GM10248 (cell line): ENCODE data around the gene RYR3.

Experiments
- CTCF ChIA-PET: fragments of 300-600 bp; sonication (Branson Sonifier 250); formaldehyde crosslinking; extraction: SDS; loops from one replicate; lab custom pipeline; 2021; ENCODE audit warnings: antibody characterized with exemption; lab: Yijun Ruan, JAX
- POLR2A ChIA-PET: fragments of 350-650 bp; sonication (Branson Sonifier 250); formaldehyde crosslinking; extraction: SDS; loops from one replicate; lab custom pipeline; 2020; ENCODE audit warnings: antibody characterized with exemption; lab: Yijun Ruan, JAX
- DNase-seq: peaks from one replicate; pipeline ENCODE4 v3.0.0; 2012; ENCODE audit errors: extremely low spot score
- CTCF ChIP-seq: IDR thresholded peaks from 2 replicates; pipeline ENCODE4 v1.5.1; 2012; ENCODE audit warnings: mild to moderate bottlenecking, low read depth; ENCODE audit errors: extremely low read depth, missing control alignments, control extremely low read depth

RYR3 gene

GRCh38 chr15:33492434-33493052 is 181.8 kb downstream of the RYR3 start:
- POLR2A ChIA-PET = interaction anchor here (0.7 kb wide), 1 partner anchor 134 kb away, joined by 3 read pairs; no protein-coding TSS in a partner anchor
- CTCF ChIA-PET = interaction anchor here (1.2 to 2.2 kb wide), 2 partner anchors 13 to 46 kb away, joined by 3 to 7 read pairs; no protein-coding TSS in a partner anchor

GRCh38 chr15:33494306-33494705 is 183.5 kb downstream of the RYR3 start:
- CTCF ChIA-PET = interaction anchor here (0.8 to 2.2 kb wide), 4 partner anchors 9 to 27 kb away, joined by 3 to 7 read pairs (median 3); no protein-coding TSS in a partner anchor
- DNase-seq = no peak
- POLR2A ChIA-PET = no interaction called here
- no peak for TF ChIP-seq CTCF

More at GRCh38 chr15:33492434-33493052, 181.8 kb downstream of the RYR3 start:
- DNase-seq = no peak
- TF ChIP-seq CTCF = no peak

- TF ChIP-seq CTCF = no peak
- no peak for DNase-seq
- ChIA-PET POLR2A (no interaction called here), CTCF (no interaction called here)
Measured at GRCh38 chr15:33500432-33501195, 189.8 kb downstream of the RYR3 start.

- no peak for DNase-seq
- no peak for TF ChIP-seq CTCF
- CTCF ChIA-PET = interaction anchor here (0.9 kb wide), 1 partner anchor 9 kb away, joined by 3 read pairs; no protein-coding TSS in a partner anchor
- POLR2A ChIA-PET = no interaction called here
Measured at GRCh38 chr15:33503681-33504080, 192.9 kb downstream of the RYR3 start.

- ChIA-PET CTCF (no interaction called here), POLR2A (no interaction called here)
- no peak for TF ChIP-seq CTCF
- no peak for DNase-seq
Measured at GRCh38 chr15:33506781-33507296, 196.1 kb downstream of the RYR3 start.

GRCh38 chr15:33508703-33509102 is 197.9 kb downstream of the RYR3 start:
- ChIA-PET POLR2A (no interaction called here), CTCF (no interaction called here)
- no peak for DNase-seq
- no peak for TF ChIP-seq CTCF
